ENCODE measurements around the gene SIRPA. TPM values are rescaled to one million over a fixed set of nuclear protein-coding genes. Genes with fewer than 3 reads are reported as not detected.

The SIRPA gene
- total and polyA plus RNA-seq, 2 of the 4 experiments (the other 2 are of a cell fraction), result 9.9 to 40.2 TPM

- Histone ChIP-seq H2AK9ac (replicated peaks; ENCODE audit: low read depth, low read length, poor library complexity) (no peak overlapping the region), H4K91ac (ENCODE audit: insufficient read depth, low read depth, low read length) (no peak overlapping the region), H3K9me3 (ENCODE audit: control insufficient read depth, insufficient read depth, low read length) (no peaks in the 10 kb centered on the region), H3K9me1 (ENCODE audit: insufficient read depth, low read length) (no peaks in the 10 kb centered on the region), H3K18ac (ENCODE audit: low read depth, low read length) (no peak overlapping the region), H3K4me2 (ENCODE audit: low read depth, low read length) (no peak overlapping the region), H2BK120ac (ENCODE audit: low read depth, low read length) (no peak overlapping the region), H2AFZ (replicated peaks; ENCODE audit: low read length, poor library complexity) (no peak overlapping the region), H2BK20ac (ENCODE audit: low read depth, low read length) (no peak overlapping the region), H4K20me1 (ENCODE audit: insufficient read depth, low read length) (no peaks in the 10 kb centered on the region; the same call in 1 of the 2 replicates), H3K4ac (ENCODE audit: low read depth, low read length) (no peak overlapping the region), H3K9ac (ENCODE audit: low read depth, low read length) (no peak overlapping the region), H3K36me3 (ENCODE audit: control insufficient read depth, insufficient read depth, low read length) (no peaks in the 10 kb centered on the region), H3K56ac (ENCODE audit: extremely low read depth, insufficient read depth, low read length) (no peak overlapping the region), H2BK15ac (ENCODE audit: low read depth, low read length) (no peak overlapping the region), H3K79me1 (ENCODE audit: low read depth in 1 of 2, low read length in 2 of 2) (no peaks in the 10 kb centered on the region), H3K27ac (ENCODE audit: insufficient read depth, low read length) (no peak overlapping the region), H4K5ac (ENCODE audit: low read depth, low read length) (no peak overlapping the region), H3K27me3 (ENCODE audit: control insufficient read depth, insufficient read depth, low read length) (peaks cover 12% of the 10 kb centered on the region), H2AK5ac (ENCODE audit: low read depth, low read length) (no peak overlapping the region), H4K8ac (ENCODE audit: low read depth in 2 of 2, low read length in 2 of 2) (no peak overlapping the region), H3K4me3 (ENCODE audit: insufficient read depth, low read depth, low read length) (no peak overlapping the region), H3K14ac (replicated peaks; ENCODE audit: low read depth, low read length) (no peak overlapping the region), H3K23ac (ENCODE audit: low read depth, low read length) (no peak overlapping the region), H2BK5ac (ENCODE audit: low read depth, low read length, poor library complexity, severe bottlenecking) (no peak overlapping the region), H3K4me1 (ENCODE audit: control insufficient read depth, insufficient read depth, low read length) (no peaks in the 10 kb centered on the region)
- ATAC-seq (ENCODE audit: low read depth) (no peak), DNase-seq (no peak)
- CTCF ChIA-PET, result no interaction called here
- BruUV-seq (replicated peaks), result no TSS peak
- intact Hi-C loops (cut with micrococcal nuclease) (no loop called here), dilution Hi-C loops (cut with HindIII; ENCODE audit: low sequenced_read_pairs, unreplicated experiment) (no loop called here), in situ Hi-C loops (cut with MboI; ENCODE audit: low sequenced_read_pairs) (no loop called here)
- WGBS, 2 experiments (ENCODE audit: extremely low coverage in 2 of 2, insufficient read length in 1 of 2), result no CpG with 5 or more reads among the region's 3 CpGs
- TF ChIP-seq POLR2A (IDR thresholded peaks at IDR 0.05; ENCODE audit: low read depth, low read length) (no peak), CEBPB (IDR thresholded peaks at IDR 0.05; ENCODE audit: low read depth, low read length) (no peak), USF2 (IDR thresholded peaks at IDR 0.05; ENCODE audit: low read depth, low read length) (no peak), ELK1 (IDR thresholded peaks at IDR 0.05; ENCODE audit: borderline replicate concordance, low read depth, low read length) (no peak), CHD1 (IDR thresholded peaks at IDR 0.05; ENCODE audit: low read depth, low read length) (no peak), FOS (IDR thresholded peaks at IDR 0.05; ENCODE audit: low read depth, low read length) (no peak), NFE2L2 (IDR thresholded peaks at IDR 0.05; ENCODE audit: low read depth, low read length) (no peak), RFX5 (IDR thresholded peaks at IDR 0.05; ENCODE audit: low read depth, low read length) (no peak), MAFK (IDR thresholded peaks at IDR 0.05; ENCODE audit: low read depth, low read length) (no peak), RAD21 (IDR thresholded peaks at IDR 0.05; ENCODE audit: low read length) (no peak), BHLHE40 (IDR thresholded peaks at IDR 0.05; ENCODE audit: low read depth, low read length) (no peak)
- POLR2A ChIA-PET (ENCODE audit: unreplicated experiment), result no interaction called here
These were observed 84.0 kb downstream of the SIRPA start for GRCh38 chr20:1979106-1979778.
